ENCODE results near the gene PROKR1. TPM values are rescaled to one million over a fixed set of nuclear protein-coding genes. Genes with fewer than 3 reads are reported as not detected.

PROKR1 gene
- total RNA-seq, 1 experiment from 2014 or later: 4.4 TPM

DNA sequence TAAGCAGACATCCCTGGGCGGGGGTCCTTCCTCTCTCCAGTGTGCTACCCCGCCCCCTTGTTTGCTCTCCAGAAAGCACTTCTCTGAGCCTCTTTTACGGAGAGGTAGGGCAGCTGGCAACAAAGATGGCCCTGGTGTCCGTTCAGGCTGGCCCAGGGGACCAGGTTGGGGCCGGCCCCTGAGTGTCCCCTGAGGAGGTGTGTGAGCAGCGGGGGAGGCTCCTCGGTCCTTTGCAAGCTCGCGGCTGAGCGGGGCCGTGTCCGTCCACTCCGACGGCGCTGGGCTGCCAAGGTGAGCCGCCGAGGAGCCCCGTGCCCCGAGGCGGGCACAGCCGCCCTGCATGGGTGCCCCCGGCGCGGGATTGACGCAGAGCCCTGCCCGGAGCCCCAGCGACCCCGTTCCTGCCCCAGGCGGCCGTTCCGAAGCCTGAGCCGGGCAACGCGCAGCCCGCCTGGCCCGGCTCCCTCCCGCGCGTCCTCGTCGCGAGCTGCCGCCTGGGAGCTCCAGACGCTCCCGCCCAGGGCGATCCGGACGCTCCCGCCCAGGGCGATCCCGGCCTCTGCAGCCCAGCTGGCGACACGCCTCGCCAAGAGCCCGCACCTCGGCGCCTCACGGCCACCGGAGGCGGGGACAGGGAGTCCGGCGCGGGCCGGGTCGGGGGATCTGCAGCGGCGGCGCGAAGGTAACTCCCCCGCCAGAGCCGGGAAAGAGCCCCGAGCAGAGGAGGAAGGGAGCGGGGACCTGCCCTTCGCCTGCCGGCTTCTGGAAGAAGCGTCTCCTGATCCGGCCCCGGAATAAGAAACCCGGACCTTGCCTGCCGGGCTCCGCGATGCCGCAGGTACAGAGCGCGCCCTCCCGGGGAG, at the start of gene PROKR1 (continued):
- TF ChIP-seq, protein P1, sequence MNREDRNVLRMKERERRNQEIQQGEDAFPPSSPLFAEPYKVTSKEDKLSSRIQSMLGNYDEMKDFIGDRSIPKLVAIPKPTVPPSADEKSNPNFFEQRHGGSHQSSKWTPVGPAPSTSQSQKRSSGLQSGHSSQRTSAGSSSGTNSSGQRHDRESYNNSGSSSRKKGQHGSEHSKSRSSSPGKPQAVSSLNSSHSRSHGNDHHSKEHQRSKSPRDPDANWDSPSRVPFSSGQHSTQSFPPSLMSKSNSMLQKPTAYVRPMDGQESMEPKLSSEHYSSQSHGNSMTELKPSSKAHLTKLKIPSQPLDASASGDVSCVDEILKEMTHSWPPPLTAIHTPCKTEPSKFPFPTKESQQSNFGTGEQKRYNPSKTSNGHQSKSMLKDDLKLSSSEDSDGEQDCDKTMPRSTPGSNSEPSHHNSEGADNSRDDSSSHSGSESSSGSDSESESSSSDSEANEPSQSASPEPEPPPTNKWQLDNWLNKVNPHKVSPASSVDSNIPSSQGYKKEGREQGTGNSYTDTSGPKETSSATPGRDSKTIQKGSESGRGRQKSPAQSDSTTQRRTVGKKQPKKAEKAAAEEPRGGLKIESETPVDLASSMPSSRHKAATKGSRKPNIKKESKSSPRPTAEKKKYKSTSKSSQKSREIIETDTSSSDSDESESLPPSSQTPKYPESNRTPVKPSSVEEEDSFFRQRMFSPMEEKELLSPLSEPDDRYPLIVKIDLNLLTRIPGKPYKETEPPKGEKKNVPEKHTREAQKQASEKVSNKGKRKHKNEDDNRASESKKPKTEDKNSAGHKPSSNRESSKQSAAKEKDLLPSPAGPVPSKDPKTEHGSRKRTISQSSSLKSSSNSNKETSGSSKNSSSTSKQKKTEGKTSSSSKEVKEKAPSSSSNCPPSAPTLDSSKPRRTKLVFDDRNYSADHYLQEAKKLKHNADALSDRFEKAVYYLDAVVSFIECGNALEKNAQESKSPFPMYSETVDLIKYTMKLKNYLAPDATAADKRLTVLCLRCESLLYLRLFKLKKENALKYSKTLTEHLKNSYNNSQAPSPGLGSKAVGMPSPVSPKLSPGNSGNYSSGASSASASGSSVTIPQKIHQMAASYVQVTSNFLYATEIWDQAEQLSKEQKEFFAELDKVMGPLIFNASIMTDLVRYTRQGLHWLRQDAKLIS (CRISPR knock-in tag; IDR thresholded peaks at IDR 0.05; ENCODE audit: borderline replicate concordance): no peak
- TF ChIP-seq, protein P2, sequence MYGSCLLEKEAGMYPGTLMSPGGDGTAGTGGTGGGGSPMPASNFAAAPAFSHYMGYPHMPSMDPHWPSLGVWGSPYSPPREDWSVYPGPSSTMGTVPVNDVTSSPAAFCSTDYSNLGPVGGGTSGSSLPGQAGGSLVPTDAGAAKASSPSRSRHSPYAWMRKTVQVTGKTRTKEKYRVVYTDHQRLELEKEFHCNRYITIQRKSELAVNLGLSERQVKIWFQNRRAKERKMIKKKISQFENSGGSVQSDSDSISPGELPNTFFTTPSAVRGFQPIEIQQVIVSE (CRISPR knock-in tag; IDR thresholded peaks at IDR 0.05; ENCODE audit: borderline replicate concordance): no peak
- peak; percentile 81; the same call in 1 of the 2 replicates for TF ChIP-seq TCF7 (CRISPR knock-in tag; IDR thresholded peaks at IDR 0.05; ENCODE audit: low read depth)
- TF ChIP-seq, protein P3, sequence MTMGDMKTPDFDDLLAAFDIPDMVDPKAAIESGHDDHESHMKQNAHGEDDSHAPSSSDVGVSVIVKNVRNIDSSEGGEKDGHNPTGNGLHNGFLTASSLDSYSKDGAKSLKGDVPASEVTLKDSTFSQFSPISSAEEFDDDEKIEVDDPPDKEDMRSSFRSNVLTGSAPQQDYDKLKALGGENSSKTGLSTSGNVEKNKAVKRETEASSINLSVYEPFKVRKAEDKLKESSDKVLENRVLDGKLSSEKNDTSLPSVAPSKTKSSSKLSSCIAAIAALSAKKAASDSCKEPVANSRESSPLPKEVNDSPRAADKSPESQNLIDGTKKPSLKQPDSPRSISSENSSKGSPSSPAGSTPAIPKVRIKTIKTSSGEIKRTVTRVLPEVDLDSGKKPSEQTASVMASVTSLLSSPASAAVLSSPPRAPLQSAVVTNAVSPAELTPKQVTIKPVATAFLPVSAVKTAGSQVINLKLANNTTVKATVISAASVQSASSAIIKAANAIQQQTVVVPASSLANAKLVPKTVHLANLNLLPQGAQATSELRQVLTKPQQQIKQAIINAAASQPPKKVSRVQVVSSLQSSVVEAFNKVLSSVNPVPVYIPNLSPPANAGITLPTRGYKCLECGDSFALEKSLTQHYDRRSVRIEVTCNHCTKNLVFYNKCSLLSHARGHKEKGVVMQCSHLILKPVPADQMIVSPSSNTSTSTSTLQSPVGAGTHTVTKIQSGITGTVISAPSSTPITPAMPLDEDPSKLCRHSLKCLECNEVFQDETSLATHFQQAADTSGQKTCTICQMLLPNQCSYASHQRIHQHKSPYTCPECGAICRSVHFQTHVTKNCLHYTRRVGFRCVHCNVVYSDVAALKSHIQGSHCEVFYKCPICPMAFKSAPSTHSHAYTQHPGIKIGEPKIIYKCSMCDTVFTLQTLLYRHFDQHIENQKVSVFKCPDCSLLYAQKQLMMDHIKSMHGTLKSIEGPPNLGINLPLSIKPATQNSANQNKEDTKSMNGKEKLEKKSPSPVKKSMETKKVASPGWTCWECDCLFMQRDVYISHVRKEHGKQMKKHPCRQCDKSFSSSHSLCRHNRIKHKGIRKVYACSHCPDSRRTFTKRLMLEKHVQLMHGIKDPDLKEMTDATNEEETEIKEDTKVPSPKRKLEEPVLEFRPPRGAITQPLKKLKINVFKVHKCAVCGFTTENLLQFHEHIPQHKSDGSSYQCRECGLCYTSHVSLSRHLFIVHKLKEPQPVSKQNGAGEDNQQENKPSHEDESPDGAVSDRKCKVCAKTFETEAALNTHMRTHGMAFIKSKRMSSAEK (CRISPR knock-in tag; IDR thresholded peaks at IDR 0.05; ENCODE audit: borderline replicate concordance): no peak

DNA sequence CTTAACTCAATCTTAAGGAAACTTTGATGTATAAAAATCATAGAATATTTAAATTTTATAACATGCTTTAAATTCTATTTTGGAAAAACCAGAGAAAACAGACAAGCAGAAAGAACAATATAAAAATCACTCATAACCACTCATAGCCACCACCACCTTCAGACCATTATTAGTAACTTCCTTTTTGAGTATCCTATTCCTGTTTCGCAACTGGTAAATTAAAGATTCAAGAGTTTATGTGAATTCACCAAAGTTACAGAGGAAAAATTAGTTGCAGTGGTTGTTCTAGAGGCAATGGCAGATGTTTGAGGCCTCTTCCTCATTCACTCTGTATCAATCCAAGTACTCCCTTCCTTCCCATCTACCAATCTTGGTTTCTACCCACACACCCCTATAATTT, 49.3 kb upstream of the PROKR1 start:
- Mint-ChIP-seq H3K27ac (no peak overlapping the region), H3K4me1 (0 out of 2 replicates have a peak, but pooled peaks cover 2% of the 10 kb centered on the region), H3K27me3 (ENCODE audit: low read depth) (no peaks in the 10 kb centered on the region; the same call in 1 of the 2 replicates), H3K9me3 (peaks cover 10% of the 10 kb centered on the region), H3K4me3 (no peak overlapping the region), H3K36me3 (no peaks in the 10 kb centered on the region)
- TF ChIP-seq, protein P4, sequence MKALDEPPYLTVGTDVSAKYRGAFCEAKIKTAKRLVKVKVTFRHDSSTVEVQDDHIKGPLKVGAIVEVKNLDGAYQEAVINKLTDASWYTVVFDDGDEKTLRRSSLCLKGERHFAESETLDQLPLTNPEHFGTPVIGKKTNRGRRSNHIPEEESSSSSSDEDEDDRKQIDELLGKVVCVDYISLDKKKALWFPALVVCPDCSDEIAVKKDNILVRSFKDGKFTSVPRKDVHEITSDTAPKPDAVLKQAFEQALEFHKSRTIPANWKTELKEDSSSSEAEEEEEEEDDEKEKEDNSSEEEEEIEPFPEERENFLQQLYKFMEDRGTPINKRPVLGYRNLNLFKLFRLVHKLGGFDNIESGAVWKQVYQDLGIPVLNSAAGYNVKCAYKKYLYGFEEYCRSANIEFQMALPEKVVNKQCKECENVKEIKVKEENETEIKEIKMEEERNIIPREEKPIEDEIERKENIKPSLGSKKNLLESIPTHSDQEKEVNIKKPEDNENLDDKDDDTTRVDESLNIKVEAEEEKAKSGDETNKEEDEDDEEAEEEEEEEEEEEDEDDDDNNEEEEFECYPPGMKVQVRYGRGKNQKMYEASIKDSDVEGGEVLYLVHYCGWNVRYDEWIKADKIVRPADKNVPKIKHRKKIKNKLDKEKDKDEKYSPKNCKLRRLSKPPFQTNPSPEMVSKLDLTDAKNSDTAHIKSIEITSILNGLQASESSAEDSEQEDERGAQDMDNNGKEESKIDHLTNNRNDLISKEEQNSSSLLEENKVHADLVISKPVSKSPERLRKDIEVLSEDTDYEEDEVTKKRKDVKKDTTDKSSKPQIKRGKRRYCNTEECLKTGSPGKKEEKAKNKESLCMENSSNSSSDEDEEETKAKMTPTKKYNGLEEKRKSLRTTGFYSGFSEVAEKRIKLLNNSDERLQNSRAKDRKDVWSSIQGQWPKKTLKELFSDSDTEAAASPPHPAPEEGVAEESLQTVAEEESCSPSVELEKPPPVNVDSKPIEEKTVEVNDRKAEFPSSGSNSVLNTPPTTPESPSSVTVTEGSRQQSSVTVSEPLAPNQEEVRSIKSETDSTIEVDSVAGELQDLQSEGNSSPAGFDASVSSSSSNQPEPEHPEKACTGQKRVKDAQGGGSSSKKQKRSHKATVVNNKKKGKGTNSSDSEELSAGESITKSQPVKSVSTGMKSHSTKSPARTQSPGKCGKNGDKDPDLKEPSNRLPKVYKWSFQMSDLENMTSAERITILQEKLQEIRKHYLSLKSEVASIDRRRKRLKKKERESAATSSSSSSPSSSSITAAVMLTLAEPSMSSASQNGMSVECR (CRISPR knock-in tag; IDR thresholded peaks at IDR 0.05; ENCODE audit: borderline replicate concordance): no peak
- TF ChIP-seq TEAD4 (CRISPR knock-in tag; IDR thresholded peaks at IDR 0.05) (no peak), ZNF317 (CRISPR knock-in tag; IDR thresholded peaks at IDR 0.05; ENCODE audit: borderline replicate concordance, low read depth) (no peak), CREM (CRISPR knock-in tag; IDR thresholded peaks at IDR 0.05) (no peak), RELA (CRISPR knock-in tag; IDR thresholded peaks at IDR 0.05; ENCODE audit: borderline replicate concordance) (no peak), HMGA2 (CRISPR knock-in tag; IDR thresholded peaks at IDR 0.05) (no peak), CREB1 (CRISPR knock-in tag; IDR thresholded peaks at IDR 0.05) (no peak), SOX15 (CRISPR knock-in tag; IDR thresholded peaks at IDR 0.05) (no peak), CBFB (CRISPR knock-in tag; IDR thresholded peaks at IDR 0.05; ENCODE audit: low read depth) (no peak), KAT7 (CRISPR knock-in tag; IDR thresholded peaks at IDR 0.05; ENCODE audit: borderline replicate concordance) (no peak), IRF2 (CRISPR knock-in tag; IDR thresholded peaks at IDR 0.05; ENCODE audit: borderline replicate concordance, low read depth) (no peak)
- CTCF ChIA-PET: interaction anchor here (2.5 kb wide), 1 partner anchor 116 kb away, joined by 26 read pairs; no protein-coding TSS in a partner anchor
- POLR2A ChIA-PET: no interaction called here
- DNase-seq (ENCODE audit: low spot score): no peak
- no peak for ATAC-seq

Measured in WTC11 (cell line).